Myocyte (in vitro differentiated cells): ENCODE data around the gene CASZ1. TPM values are rescaled to one million over a fixed set of nuclear protein-coding genes. Genes with fewer than 3 reads are reported as not detected.
A peak's percentile ranks its signal among the peaks of the same experiment; 100 is the strongest.

ENCODE experiments used
- DNase-seq: peaks from one replicate; pipeline ENCODE4 v3.0.0-alpha.2; 2012; ENCODE audit warnings: low read depth
- total RNA-seq: library from RNA; depleted of rRNA; stranded (reverse); fragments of >200 nt; gene quantifications from 2 replicates; pipeline ENCODE4 v1.2.3, GENCODE V29; 2014

CASZ1 gene
- total RNA-seq, 1 donor from 2014 or later = 11.6 TPM

DNA sequence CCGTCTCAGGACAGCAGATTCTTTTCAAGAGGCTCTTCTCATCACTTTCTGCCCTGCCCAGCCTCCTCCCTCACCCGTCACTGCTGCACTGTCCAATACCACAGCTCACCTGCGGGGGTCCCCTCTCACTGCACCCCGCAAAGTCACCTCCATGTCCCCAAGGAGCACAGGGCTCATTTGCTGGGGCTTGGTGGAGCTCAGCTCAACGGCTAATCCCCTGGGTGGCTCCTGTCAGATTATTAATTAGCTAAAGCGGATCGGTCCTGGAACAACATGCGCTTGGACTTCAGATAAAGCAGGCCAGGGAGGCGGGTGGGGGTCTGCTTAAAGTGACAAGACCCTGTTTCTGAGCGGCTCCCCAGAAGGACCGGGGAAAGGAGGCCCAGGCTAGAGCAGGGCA is 43.1 kb downstream of the CASZ1 start:
- DNase-seq = no peak

DNA sequence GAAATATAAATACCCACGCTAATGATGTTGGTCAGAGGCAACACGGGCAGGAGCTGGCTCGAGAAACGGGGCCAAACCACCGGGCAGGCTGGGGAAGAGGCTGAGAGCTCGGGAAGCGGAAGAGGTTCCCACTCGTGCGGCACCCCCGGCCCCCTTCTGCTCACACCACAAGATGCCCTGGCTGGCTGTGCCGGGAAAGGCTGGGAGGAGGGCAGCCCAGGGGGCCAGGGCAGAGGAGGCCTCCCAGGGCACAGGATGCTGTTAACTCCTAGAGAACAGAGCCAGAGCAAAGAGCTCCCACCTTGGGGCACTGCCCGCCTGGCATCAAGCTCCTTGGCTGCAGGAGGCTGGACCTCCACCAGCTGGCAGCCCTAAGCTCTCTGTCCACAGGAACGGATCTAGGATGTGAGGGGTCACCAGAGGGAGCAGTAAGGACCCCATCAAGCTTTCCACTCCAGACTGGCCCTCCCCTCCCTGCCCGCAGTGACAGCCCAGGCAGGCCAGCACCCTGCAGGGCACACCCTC is 44.8 kb downstream of the CASZ1 start:
- no peak for DNase-seq

DNA sequence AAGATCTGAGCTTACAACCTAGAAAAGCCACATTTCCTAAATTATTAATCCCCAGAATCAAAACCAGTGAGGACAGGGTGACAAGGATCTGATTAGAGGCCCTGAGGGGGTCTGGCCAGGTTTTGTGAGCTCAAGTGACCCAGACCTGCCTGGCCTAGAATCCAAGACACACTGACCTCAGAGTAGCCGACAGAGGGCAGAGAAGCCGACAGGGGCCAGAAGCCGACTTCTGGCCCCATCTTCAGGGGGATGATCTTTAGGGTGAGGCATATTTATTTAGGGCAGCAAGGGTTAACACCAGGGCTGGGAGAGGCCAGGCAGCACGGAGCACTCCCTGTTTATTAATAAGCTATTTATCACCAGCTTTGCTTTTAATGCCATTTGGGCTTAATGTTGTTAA is 45.3 kb downstream of the CASZ1 start:
- no peak for DNase-seq

DNA sequence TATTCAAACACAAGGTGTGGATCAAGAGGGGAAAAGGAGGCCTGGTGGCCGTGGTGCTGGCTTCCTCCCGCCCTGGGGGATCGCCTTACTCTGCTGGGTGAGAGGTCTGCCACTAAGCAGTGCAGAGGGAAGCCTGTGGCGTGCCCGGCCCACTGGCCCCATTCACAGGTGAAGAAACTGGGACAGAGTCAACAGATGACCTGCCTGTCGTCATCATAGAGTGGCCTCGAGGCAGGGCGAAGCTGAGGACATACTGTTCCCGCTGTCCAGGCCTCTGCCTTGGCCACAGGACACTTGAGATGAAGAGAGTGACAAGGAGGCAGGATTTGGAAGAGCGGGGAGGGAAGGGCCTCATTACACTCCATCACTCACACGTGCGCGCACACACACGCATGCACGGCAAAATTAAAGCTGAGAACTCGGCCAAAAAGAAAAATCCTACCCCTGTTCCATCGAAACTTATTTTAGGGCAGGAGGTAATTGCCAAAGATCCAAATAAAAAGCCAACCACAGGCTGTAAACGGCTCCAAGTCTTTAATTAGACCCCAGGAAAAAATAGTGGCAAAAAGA is 50.5 kb downstream of the CASZ1 start:
- no peak for DNase-seq

DNA sequence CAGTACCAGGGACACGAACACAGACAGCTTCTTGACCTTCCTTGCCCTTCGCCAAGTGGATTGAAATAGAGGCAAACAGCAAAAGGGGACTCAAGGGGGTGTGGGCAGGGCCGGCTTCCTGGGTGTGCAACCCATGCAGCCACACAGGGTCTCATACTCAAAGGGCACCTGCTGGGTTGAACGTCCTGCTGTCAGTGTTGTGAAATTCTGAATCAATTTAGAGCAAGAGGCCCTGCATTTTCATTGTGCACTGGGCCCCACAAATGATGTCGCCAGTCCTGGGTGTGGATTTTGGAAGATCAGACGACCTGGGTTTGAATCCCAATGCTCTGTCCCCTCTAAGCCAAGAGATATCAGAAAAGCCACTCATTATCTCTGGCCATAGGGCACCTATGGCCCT is 51.1 kb downstream of the CASZ1 start:
- DNase-seq = no peak

DNA sequence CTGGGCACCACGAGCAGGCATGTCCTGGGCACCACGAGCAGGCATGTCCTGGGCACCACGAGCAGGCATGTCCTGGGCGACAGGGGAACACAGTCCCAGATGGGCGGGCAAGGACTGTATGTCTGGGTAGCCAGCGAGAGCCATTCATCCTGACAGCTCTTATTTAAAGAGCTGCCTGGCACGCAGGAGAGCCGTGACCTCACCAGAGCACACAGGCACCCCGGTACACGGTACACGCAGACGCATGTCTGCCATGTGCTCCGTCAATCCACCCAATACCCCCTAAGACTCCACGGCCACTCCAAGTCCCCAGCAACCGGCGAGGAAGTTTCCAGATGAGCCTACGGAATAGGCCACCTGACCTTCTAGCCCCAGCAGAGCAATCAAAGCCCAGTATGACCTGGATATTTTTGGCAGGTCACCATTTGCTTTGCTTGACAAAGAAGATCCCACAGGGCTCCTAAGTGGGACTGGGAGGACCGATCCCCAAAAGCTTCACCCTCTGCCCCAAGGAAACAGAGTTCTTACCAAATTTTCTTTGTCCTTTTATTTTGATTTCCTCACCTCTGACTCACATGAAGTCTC is 51.7 kb downstream of the CASZ1 start:
- DNase-seq = no peak

DNA sequence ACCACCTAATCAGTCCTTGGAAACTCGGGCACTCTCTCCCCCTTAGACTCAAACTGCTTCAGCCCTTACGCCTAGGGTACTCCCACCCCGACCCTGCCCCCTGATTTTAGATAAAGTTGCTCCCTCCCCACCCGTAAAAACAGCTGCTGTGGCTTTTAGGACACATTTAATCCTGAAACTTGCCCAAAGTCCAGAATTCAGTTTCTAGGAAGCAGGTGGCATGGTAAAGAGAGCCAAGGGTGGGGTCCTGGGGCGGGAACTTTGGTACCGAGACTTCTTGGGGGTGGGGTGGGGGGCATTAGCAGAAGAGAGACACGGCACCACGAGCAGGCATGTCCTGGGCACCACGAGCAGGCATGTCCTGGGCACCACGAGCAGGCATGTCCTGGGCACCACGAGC is 52.4 kb downstream of the CASZ1 start:
- no peak for DNase-seq

DNA sequence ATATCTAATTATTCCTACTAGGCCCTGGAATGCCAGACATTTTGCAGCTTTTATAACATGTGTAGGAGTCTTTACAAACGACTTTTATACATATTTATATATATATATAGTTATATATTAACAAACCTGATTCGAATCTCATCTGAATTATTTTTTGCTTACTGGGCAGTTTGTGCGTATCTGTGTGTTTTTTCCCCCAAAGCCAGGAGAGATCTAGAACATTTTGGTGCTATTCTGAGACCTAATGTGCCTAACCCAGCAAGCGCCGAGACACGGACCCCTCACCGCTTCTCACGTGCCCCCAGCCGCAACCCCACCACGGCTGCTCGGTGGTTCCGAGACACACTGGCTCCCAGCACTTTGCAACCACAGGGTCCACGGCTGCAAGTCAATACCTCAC is 54.8 kb downstream of the CASZ1 start:
- DNase-seq = no peak

DNA sequence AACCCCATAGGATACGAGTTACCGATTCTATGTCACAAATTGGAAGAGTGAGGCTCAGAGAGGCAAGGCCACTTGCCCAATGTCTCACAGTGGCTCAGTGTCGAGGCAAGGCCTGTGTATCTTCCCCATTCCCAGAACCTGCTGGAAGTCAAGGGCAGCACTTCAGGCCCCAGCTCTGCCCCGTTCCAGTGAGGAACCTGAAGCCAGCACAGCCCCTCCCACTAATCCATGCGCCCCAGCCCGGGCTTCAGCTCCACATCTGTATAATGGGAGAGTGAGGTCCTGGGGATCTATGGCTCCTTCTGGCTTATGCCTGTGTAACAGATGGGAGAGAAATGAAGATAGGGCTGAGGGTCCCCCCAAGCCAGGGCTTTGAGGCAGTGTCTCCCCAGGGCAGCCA is 56.3 kb downstream of the CASZ1 start:
- DNase-seq = no peak

DNA sequence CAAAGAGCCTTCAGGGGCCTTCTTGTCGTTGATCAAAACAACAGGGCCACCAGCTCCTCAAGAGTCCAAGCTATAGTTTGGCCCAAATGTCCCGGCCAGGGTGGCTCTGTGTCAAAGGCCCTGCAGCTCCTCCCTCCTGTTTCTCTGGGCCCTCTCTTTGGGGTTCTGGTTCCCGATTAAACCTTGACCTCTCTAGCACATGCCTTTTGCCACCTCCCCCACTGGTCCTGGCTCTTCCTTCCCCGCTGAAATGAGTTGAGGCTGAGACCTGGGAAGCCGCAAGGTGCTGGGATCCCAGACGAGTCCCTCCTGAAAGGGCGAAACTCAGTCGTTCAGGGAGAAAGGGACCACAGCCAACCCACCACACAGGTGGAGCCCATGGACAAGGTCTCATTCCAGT is 56.9 kb downstream of the CASZ1 start:
- no peak for DNase-seq

DNA sequence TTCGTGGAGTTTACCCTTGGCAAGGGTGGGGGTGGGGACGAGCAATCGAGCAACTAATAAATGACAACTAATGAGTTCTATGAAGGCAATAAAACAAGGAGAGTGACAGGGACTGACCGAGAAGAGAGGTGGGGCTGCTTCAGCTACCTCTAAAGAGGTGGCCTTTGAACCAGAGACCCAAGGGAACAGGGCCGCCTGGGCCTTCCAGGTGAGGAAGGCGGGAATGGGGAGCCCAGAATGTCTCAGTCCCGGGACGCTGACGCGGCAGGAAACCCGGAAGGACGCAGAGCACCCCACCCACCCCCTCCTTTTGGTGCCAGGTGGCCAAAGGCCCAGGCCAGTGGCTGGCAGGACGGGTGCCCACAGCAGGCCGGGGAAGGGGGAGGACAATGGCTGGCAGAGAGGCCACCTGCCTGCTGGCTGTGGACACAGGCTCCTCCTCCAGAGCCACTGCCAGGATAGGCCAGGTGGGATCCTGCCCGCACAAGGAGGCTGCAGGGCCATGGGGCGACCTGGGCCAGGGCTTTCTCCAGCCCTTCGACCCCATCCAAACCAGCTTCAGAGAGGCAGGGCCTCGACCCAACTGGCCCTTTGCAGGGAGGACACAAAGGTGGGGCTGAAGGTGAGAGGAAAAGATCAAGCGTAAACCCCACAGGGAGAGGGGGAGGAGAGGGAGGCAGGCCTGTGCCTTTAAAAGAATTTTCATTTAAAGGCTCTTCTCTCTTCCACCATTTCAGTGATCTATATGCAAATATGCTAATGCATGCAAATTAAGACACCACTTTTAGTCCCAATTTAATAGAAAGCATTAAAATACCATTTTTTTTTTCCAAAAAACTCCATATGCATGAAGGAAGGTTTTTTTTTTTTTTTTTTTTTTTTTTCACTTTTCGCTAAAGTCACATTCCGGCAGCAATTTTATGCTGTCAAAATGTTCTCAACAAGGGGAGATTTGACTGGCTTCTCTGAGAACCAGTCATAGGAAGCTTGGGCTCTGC is 58.1 kb downstream of the CASZ1 start:
- DNase-seq = no peak

DNA sequence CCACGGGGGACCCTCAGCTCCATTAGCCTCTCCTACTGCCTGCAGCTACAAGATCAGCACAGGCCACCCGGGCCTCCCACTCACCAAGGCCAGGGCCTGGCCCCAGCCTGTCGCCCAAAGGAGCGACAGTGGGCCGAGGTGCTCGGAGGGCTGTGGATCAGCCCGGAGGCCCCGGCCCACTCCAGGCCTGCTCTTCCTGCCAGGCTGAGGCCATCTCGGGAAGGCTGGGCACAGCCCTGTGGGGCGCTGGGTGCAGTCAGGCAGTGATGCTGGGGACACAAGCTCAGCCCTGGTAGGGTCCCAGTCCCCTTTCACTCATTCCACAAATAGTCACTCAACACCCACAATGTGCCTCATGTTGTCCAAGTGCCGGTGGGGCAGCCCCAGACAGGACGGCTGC is 58.8 kb downstream of the CASZ1 start:
- no peak for DNase-seq

DNA sequence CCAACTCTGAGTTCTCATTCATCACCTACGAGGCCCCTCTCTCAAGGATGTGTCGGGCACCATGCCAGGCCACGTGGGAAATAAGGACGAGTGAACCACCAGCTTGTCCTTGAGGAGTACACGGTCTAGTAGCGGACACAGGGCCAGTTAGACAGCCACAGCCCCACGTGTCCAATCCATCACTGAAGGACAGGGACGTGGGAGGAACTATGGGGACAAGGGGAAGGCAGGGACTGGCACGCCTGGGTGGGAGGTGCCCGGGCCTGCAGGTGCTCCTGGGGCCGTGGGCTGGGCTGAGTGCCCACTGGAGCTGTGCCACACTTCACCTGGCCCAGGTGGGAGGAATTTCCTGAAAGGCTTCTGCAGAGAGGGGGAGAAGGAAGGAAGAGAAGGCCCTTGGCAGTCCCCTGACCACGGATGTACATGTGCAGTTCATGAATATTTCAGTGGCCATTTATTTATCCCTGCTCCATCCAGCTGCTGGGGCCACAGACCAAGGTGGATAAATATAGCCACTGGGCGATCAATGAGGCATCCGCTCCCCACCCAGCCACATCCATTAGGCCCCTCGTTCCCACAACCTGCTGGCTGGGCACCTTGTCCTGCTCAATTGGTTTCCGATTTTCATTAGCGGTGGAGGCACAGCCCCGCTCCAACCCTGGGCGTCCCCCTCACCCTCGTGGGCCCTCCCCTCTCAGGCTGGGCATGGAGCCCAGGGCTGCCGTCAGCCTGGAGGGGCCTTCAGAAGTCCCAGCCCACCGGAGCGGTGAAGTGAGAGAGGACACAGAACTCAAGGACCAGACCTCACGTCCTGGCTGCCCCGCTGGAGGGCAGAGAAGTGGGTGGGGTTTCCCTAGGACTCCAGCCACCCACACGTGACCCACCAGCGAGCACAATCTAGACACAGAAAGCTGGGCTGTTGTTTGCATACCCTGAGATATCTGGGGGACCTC is 59.5 kb downstream of the CASZ1 start:
- peak; percentile 75 for DNase-seq

DNA sequence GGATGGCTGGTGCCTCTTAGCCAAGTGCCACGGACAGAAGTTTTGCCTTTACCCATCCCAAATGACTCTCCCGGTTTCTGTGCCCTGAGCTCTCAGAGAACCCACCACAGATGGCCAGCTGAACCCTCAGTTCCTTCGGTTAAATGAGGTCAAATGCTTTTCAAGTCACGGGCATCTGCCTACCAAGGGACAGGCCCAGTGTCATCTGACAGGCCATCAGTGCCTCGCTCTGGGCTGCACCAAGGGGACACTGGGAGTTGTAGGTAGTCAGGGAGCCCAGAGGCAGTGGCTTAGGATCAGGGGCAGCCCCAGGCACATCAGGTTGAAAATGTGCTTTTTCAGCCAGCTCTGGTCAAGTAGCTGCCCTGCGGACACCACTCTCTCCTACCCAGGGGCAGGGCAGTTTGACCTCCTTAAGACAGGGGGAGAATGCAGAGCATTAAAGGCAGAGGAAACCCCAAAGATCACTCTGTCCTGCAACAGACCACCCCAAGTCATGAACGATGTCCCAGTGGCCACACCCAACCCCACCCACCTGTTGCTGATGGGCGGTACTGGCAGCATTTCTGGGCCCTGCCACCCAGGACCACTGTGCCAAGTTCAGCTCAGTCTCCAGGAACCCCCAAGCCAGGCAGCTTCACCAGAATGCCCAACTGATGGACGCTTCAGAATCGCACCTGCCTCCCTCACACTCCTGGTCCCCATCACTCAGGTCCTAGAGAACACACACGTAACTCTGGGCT is 60.7 kb downstream of the CASZ1 start:
- DNase-seq = peak; percentile 86

DNA sequence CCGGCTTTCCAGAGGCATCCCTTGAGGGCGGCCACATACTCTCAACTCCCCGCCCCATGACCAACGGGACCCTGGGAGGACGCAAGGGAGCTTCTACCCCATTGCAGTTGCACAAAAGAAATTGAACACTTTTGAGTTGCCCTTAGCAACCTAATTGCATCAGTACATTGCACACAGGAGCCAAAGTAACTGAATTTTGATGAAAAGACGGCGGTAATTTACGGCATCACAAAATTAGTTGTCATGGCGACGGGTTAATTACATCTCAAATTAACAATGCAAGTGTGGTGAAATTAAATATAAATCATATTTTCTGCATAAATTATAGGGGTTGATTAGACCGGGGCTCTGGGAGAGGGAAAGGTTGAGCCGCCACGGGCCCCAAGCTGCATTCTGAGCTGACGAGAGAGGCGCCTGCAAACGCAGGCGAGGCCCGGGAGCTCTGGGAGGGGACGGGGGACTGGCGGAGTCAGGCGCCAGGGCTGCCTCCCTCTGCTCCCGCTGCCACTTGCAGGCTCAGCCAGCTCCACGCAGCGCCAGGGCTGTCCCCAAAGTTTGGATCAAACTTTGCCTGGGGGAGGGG is 61.4 kb downstream of the CASZ1 start:
- DNase-seq = no peak

DNA sequence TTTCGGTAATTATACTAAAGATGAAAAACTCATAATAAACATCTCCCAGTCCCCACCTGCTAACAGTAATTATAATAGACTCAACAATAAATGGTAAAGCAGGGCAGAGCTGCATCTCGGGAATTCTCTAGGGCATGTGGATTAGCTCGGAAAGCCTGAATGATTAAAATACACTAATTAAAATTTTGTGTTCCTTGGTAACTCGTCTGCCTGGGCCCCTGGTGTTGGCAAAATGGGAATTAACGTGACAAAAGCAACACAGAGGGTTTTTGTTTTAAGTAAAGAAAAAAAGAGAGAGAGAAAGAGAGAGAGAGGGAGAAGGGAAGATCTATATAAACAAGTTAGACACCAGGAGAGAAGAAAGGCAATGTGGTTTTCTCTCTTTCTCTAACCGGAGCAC is 62.1 kb downstream of the CASZ1 start:
- DNase-seq = no peak

DNA sequence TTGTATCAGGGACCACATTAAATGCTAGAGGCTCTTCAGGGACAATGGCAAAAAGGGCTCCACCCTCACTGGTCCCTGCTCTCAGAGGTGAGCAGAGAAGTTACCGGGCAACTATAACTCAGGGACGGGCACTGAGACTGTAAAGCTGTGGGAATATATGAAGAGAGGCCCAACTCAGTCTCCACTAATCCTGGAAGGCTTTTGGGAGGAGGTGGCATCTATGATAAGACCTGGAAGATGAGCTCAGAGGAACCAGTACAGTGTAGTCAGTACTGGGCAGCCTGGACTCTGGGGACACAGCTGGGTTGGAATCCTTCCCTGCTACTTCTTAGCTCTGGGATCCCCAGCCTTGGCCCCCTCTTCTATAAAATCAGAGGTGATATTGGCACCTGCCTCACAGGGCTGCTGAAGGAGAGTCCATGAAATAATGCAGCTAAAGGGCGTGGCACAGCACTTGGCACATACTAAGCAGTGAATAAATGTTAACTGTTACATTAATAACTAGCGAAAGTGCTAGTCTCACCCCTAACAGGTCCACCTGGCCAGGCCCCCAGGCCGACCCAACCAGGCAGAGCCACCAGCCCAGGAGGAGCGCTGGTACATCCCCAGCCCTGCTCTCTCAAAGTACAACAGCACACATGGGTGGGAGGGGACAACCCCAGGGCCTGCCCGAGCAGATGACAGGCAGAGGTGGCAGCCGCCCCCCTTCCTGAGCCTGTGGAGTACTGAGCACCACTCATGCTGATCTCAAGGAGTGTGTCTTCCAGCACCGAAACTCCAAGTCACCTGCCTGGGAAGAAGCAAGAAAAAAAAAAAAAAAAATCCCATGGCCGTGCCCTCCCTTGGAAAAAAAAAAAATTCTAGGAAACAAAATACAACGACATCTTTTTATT is 62.7 kb downstream of the CASZ1 start:
- DNase-seq = no peak

DNA sequence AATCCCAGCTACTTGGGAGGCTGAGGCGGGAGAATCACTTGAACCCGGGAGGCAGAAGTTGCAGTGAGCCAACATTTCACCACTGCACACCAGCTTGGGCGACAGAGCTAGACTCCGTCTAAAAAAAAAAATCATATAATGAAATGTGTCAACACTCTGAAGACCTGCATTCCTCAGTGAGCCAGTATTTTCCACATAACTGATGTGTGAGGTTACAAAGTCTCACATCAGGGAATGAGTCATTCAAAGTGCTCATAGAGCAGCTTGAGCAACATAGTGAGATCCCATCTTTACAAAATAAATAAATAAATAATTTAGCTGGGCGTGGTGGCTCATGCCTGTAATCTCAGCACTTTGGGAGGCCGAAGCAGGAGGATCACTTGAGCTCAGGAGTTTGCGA is 65.5 kb downstream of the CASZ1 start:
- no peak for DNase-seq
